Astrocyte (in vitro differentiated cells and primary cell): ENCODE measurements around the gene RABEP2. TPM values are rescaled to one million over a fixed set of nuclear protein-coding genes. Genes with fewer than 3 reads are reported as not detected.

Experiments
- DNase-seq: peaks from one replicate; pipeline ENCODE4 v3.0.0-alpha.2; 2010; ENCODE audit warnings: low read depth
- FAIRE-seq: peaks from 2 replicates; lab custom pipeline; 2011; peaks lifted over from hg19 to GRCh38; lab: Jason Lieb, UNC
- H2AFZ ChIP-seq: 2 replicates; pipeline ENCODE4 v1.6.0; 2012; ENCODE audit warnings: low read depth, low read length, inconsistent platforms
- H3K27ac ChIP-seq: 2 replicates; pipeline ENCODE4 v1.5.1; 2011; ENCODE audit warnings: low read depth, low read length, inconsistent platforms
- H3K27me3 ChIP-seq: 2 replicates; pipeline ENCODE4 v1.6.0; 2011; ENCODE audit warnings: low read length, inconsistent platforms; ENCODE audit not compliant: insufficient read depth
- H3K36me3 ChIP-seq: 2 replicates; pipeline ENCODE4 v1.5.1; 2011; ENCODE audit warnings: low read length, inconsistent platforms; ENCODE audit not compliant: insufficient read depth
- H3K4me1 ChIP-seq: 2 replicates; pipeline ENCODE4 v1.5.1; 2011; ENCODE audit warnings: low read length, inconsistent platforms; ENCODE audit not compliant: insufficient read depth
- H3K4me2 ChIP-seq: 2 replicates; pipeline ENCODE4 v1.6.0; 2012; ENCODE audit warnings: low read length, inconsistent platforms
- H3K4me3 ChIP-seq: 2 replicates; pipeline ENCODE4 v1.5.1; 2011; ENCODE audit warnings: low read depth, mild to moderate bottlenecking, low read length, inconsistent platforms; ENCODE audit not compliant: insufficient read depth
- H3K79me2 ChIP-seq: 2 replicates; pipeline ENCODE4 v1.6.0; 2012; ENCODE audit warnings: mild to moderate bottlenecking, low read length, inconsistent platforms; ENCODE audit not compliant: insufficient read depth
- H3K9ac ChIP-seq: 2 replicates; pipeline ENCODE4 v1.6.0; 2012; ENCODE audit warnings: mild to moderate bottlenecking, low read length, inconsistent platforms
- H3K9me3 ChIP-seq: 2 replicates; pipeline ENCODE4 v1.5.1; 2012; ENCODE audit warnings: low read depth, mild to moderate bottlenecking, low read length, inconsistent platforms; ENCODE audit not compliant: insufficient read depth
- H4K20me1 ChIP-seq: 2 replicates; pipeline ENCODE4 v1.6.0; 2012; ENCODE audit warnings: low read length, inconsistent platforms; ENCODE audit not compliant: insufficient read depth
- H3K27ac Mint-ChIP-seq: one replicate; pipeline ENCODE4 v1.8.0; 2021; ENCODE audit warnings: mild to moderate bottlenecking, mixed read lengths; ENCODE audit not compliant: unreplicated experiment
- H3K27me3 Mint-ChIP-seq: one replicate; pipeline ENCODE4 v1.8.0; 2021; ENCODE audit warnings: low read depth, mixed read lengths; ENCODE audit not compliant: unreplicated experiment
- H3K36me3 Mint-ChIP-seq: one replicate; pipeline ENCODE4 v1.8.0; 2021; ENCODE audit warnings: low read depth, mixed read lengths; ENCODE audit not compliant: unreplicated experiment
- H3K4me1 Mint-ChIP-seq: one replicate; pipeline ENCODE4 v1.8.0; 2021; ENCODE audit warnings: low read depth, mixed read lengths; ENCODE audit not compliant: unreplicated experiment
- H3K4me3 Mint-ChIP-seq: one replicate; pipeline ENCODE4 v1.8.0; 2021; ENCODE audit warnings: mild to moderate bottlenecking, moderate library complexity, mixed read lengths; ENCODE audit not compliant: unreplicated experiment
- H3K9me3 Mint-ChIP-seq: one replicate; pipeline ENCODE4 v1.8.0; 2021; ENCODE audit warnings: mild to moderate bottlenecking, mixed read lengths; ENCODE audit not compliant: unreplicated experiment
- EZH2 ChIP-seq: IDR thresholded peaks from 2 replicates; pipeline ENCODE4 v1.6.1; 2012; ENCODE audit warnings: mild to moderate bottlenecking, low read length, inconsistent platforms; ENCODE audit not compliant: insufficient read depth
- total RNA-seq: library from RNA; stranded (reverse); gene quantifications from 2 replicates; pipeline ENCODE4 v1.2.1, GENCODE V29; 2021
- TF ChIP-seq, protein P1 (sequence below): IDR thresholded peaks from 2 replicates; pipeline ENCODE4 v1.5.1; 2011; ENCODE audit warnings: low read depth, mild to moderate bottlenecking, inconsistent platforms, low read length, moderate library complexity; ENCODE audit not compliant: insufficient read depth

RABEP2 gene
- total RNA-seq, 1 donor from 2014 or later, result 19.4 TPM

DNA sequence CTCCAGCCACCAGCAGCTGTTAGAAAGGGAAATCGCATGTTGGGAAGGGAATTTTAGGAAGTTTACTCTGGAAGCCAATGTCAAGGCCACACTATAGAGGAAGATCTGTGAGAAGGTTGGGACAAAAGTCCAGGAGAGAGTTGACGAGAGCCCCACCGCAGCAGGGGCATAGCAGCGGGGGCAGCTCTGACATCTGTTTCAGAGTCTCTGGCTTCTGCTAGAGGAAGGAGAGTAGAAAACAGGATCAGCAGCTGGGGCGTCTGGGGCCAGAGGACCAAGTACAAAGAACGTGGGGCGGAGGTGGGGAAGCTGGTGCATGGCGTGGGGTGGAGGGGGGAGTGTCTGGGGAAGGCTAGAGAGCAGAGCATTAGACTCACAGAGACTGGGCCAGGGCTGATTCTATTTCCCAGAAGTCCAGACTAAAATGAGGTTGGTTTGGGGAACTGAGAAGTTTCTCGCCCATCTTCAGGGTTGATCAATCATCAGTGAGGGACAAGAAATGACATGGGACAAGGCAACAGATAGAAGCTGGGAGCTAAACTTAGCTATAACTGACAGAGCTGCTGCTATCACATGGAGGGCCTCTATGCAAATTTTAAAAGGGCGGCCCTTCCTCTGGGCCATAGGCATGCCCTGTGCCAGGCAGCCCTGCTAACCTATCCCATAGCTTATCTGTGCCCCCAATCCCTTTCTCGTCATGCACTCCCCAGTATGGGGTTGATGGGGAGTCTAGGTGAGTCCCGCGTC, 1.2 kb downstream of the RABEP2 start:
- Histone ChIP-seq H3K4me1 (peaks cover 4% of the 10 kb centered on the region), H3K9ac (peak overlapping the region; percentile 52), H2AFZ (peak overlapping the region; percentile 26), H3K27ac (no peak overlapping the region), H3K79me2 (peaks cover 7% of the 10 kb centered on the region), H4K20me1 (peaks cover 12% of the 10 kb centered on the region), H3K4me3 (peak overlapping the region; percentile 79), H3K27me3 (no peaks in the 10 kb centered on the region), H3K9me3 (no peaks in the 10 kb centered on the region), H3K36me3 (peaks cover 2% of the 10 kb centered on the region), H3K4me2 (peak overlapping the region; percentile 99)
- FAIRE-seq (no peak), DNase-seq (no peak)
- Mint-ChIP-seq H3K4me1 (peaks cover 6% of the 10 kb centered on the region), H3K9me3 (no peaks in the 10 kb centered on the region), H3K36me3 (no peaks in the 10 kb centered on the region), H3K27ac (peak overlapping the region; percentile 77), H3K27me3 (no peaks in the 10 kb centered on the region), H3K4me3 (peak overlapping the region; percentile 84)
- TF ChIP-seq, protein P1, sequence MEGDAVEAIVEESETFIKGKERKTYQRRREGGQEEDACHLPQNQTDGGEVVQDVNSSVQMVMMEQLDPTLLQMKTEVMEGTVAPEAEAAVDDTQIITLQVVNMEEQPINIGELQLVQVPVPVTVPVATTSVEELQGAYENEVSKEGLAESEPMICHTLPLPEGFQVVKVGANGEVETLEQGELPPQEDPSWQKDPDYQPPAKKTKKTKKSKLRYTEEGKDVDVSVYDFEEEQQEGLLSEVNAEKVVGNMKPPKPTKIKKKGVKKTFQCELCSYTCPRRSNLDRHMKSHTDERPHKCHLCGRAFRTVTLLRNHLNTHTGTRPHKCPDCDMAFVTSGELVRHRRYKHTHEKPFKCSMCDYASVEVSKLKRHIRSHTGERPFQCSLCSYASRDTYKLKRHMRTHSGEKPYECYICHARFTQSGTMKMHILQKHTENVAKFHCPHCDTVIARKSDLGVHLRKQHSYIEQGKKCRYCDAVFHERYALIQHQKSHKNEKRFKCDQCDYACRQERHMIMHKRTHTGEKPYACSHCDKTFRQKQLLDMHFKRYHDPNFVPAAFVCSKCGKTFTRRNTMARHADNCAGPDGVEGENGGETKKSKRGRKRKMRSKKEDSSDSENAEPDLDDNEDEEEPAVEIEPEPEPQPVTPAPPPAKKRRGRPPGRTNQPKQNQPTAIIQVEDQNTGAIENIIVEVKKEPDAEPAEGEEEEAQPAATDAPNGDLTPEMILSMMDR, result no peak
- no peak for TF ChIP-seq EZH2

DNA sequence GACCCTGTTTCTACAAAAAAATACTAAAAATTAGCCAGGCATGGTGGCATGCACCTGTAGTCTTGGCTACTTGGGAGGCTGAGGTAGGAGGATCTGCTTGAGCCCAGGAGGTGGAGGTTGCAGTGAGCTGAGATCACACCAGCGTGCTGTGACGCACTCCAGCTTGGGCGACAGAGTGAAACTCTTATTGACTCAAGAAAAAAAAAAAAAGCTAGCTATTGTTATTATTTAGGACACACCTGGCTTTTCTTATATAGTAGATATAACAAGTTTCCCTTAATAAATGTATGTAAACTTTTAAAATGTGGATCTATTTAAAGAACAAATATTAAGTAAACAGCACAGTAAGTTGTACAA, 1.8 kb downstream of the RABEP2 start:
- H3K4me1 Mint-ChIP-seq, result peaks cover 6% of the 10 kb centered on the region
- H3K4me3 Mint-ChIP-seq, result peak overlapping the region; percentile 82
- no peak overlapping the region for H3K27ac ChIP-seq
- no peak overlapping the region for H3K4me3 ChIP-seq
- H3K4me1 ChIP-seq, result peaks cover 4% of the 10 kb centered on the region
- H3K36me3 Mint-ChIP-seq, result no peaks in the 10 kb centered on the region
- no peak overlapping the region for H3K4me2 ChIP-seq
- peaks cover 4% of the 10 kb centered on the region for H3K36me3 ChIP-seq
- H3K27me3 Mint-ChIP-seq, result no peaks in the 10 kb centered on the region
- no peaks in the 10 kb centered on the region for H3K27me3 ChIP-seq
- FAIRE-seq (no peak), DNase-seq (no peak)
- H3K79me2 ChIP-seq, result peaks cover 7% of the 10 kb centered on the region
- no peaks in the 10 kb centered on the region for H3K9me3 ChIP-seq
- H3K9ac ChIP-seq, result no peak overlapping the region
- TF ChIP-seq, protein P1, result no peak
- no peak for TF ChIP-seq EZH2
- H3K9me3 Mint-ChIP-seq, result no peaks in the 10 kb centered on the region
- peaks cover 12% of the 10 kb centered on the region for H4K20me1 ChIP-seq
- no peak overlapping the region for H2AFZ ChIP-seq
- H3K27ac Mint-ChIP-seq, result peak overlapping the region; percentile 77

DNA sequence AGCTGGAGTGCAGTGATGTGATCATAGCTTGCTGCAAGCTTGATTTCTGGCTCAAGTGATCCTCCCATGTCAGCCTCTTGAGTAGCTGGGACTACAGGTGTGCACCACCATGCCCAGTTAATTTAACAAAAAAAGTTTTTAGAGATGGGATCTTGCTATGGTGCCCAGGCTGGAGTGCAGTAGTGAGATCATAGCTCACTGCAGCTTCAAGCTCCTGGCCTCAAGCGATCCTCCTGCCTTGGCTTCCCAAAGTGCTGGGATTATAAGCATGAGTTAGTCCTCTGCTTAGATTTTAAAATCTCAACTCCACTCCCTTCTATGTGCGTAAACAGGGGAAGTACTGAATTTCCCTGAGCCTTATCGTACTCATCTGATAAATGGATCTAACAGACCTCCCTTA, 6.3 kb downstream of the RABEP2 start:
- Histone ChIP-seq H3K27me3 (no peaks in the 10 kb centered on the region), H4K20me1 (peaks cover 2% of the 10 kb centered on the region), H3K27ac (no peak overlapping the region), H3K36me3 (peaks cover 4% of the 10 kb centered on the region), H3K4me3 (no peak overlapping the region), H3K79me2 (peaks cover 3% of the 10 kb centered on the region), H3K9ac (no peak overlapping the region), H2AFZ (no peak overlapping the region), H3K9me3 (no peaks in the 10 kb centered on the region), H3K4me2 (no peak overlapping the region), H3K4me1 (no peaks in the 10 kb centered on the region)
- TF ChIP-seq, protein P1, result no peak
- TF ChIP-seq EZH2, result no peak
- DNase-seq (no peak), FAIRE-seq (no peak)
- H3K27me3 Mint-ChIP-seq, result no peaks in the 10 kb centered on the region
- no peak overlapping the region for H3K4me3 Mint-ChIP-seq
- H3K9me3 Mint-ChIP-seq, result no peaks in the 10 kb centered on the region
- H3K27ac Mint-ChIP-seq, result no peak overlapping the region
- H3K36me3 Mint-ChIP-seq, result peaks cover 11% of the 10 kb centered on the region
- peaks cover 3% of the 10 kb centered on the region for H3K4me1 Mint-ChIP-seq
